K562 (cell line): Measurements from ENCODE around the gene TRABD2B. TPM values are rescaled to one million over a fixed set of nuclear protein-coding genes. Genes with fewer than 3 reads are reported as not detected.

Source experiments
- ATAC-seq: fragments of 200-7000 bp; cut with Tn5 transposase; 3 replicates; pipeline ENCODE4 v1.9.1; 2020; ENCODE audit warnings: moderate library complexity
- BruUV-seq: library from RNA; stranded (reverse); fragments of 400-500 nt; replicated peaks from 2 replicates; lab custom pipeline; 2021; lab: Mats Ljungman, UMichigan
- CTCF ChIA-PET: fragments of 300-600 bp; formaldehyde crosslinking; extraction: SDS; loops from one replicate; lab custom pipeline; 2021; ENCODE audit warnings: low intra/inter-chr PET ratio; lab: Yijun Ruan, JAX
- POLR2A ChIA-PET: fragments of 300-600, 350-650 bp; sonication (Branson Sonifier 250); formaldehyde crosslinking; extraction: SDS; loops from one replicate; lab custom pipeline; 2021; ENCODE audit warnings: antibody characterized with exemption, inconsistent platforms; lab: Yijun Ruan, JAX
- DNase-seq, 4 experiments: peaks; one replicate each; pipeline versions ENCODE4 v3.0.0 to v3.0.0-alpha.2; 2011 to 2018; ENCODE audit warnings: low spot score in 3 of 4, mixed read lengths in 3 of 4; ENCODE audit errors: extremely low read depth in 1 of 4
- FAIRE-seq: peaks from 2 replicates; lab custom pipeline; 2011; peaks lifted over from hg19 to GRCh38; lab: Jason Lieb, UNC
- H2AFZ ChIP-seq: 2 replicates; pipeline ENCODE4 v1.6.0; 2011; ENCODE audit warnings: low read depth, low read length, control low read depth, inconsistent platforms
- H3K27ac ChIP-seq: fragments of 200-600 bp; 3 replicates; pipeline ENCODE4 v1.8.0; 2011; ENCODE audit warnings: low read depth, mild to moderate bottlenecking, control low read depth, inconsistent platforms, low read length, moderate library complexity, mixed read lengths; ENCODE audit errors: extremely low read depth
- H3K27me3 ChIP-seq, 2 experiments: fragments of 300-600 bp in 1 of 2; 2 replicates in 1 of 2; 3 replicates in 1 of 2; pipeline versions ENCODE4 v1.6.0 to v1.8.0; 2011; ENCODE audit warnings: inconsistent platforms in 2 of 2, low read length in 2 of 2, mild to moderate bottlenecking in 1 of 2, mixed read lengths in 1 of 2, moderate library complexity in 1 of 2; ENCODE audit not compliant: control insufficient read depth in 2 of 2, insufficient read depth in 2 of 2
- H3K36me3 ChIP-seq: fragments of 300-600 bp; 3 replicates; pipeline ENCODE4 v1.8.0; 2011; ENCODE audit warnings: mild to moderate bottlenecking, low read length, inconsistent platforms; ENCODE audit not compliant: control insufficient read depth, insufficient read depth
- H3K4me1 ChIP-seq, 2 experiments: fragments of 200-600 bp in 1 of 2; replicated peaks in 1 of 2; 2 replicates in 1 of 2; 3 replicates in 1 of 2; pipeline versions ENCODE4 v1.5.1 to v1.8.0; 2011; ENCODE audit warnings: inconsistent platforms in 2 of 2, low read length in 2 of 2, mild to moderate bottlenecking in 1 of 2, mixed read lengths in 1 of 2, moderate library complexity in 1 of 2; ENCODE audit not compliant: control insufficient read depth in 2 of 2, insufficient read depth in 2 of 2
- H3K4me2 ChIP-seq: 2 replicates; pipeline ENCODE4 v1.6.1; 2011; ENCODE audit warnings: low read length, control low read depth, inconsistent platforms, mixed read lengths; ENCODE audit not compliant: insufficient read depth
- H3K4me3 ChIP-seq: fragments of 200-600 bp; sonication (generic), shearing (Covaris generic); 2 replicates; pipeline ENCODE4 v1.5.1; 2016; ENCODE audit warnings: control low read depth, inconsistent platforms
- H3K79me2 ChIP-seq: fragments of 200-600 bp; 3 replicates; pipeline ENCODE4 v1.8.0; 2011; ENCODE audit warnings: low read length, inconsistent platforms; ENCODE audit not compliant: control insufficient read depth, insufficient read depth
- H3K9ac ChIP-seq, 2 experiments: 2 replicates each; pipeline versions ENCODE4 v1.6.0 to v1.6.1; 2011; ENCODE audit warnings: low read depth in 2 of 2, low read length in 2 of 2, control low read depth in 1 of 2, inconsistent platforms in 1 of 2, mild to moderate bottlenecking in 1 of 2, mixed read lengths in 1 of 2; ENCODE audit not compliant: insufficient read depth in 1 of 2
- H3K9me1 ChIP-seq: one replicate; pipeline ENCODE4 v1.6.0; 2011; ENCODE audit warnings: inconsistent platforms, mild to moderate bottlenecking, low read length, moderate library complexity; ENCODE audit not compliant: control insufficient read depth, insufficient read depth
- H3K9me3 ChIP-seq: replicated peaks from 2 replicates; pipeline ENCODE4 v1.5.1; 2011; ENCODE audit warnings: low read depth, low read length, inconsistent platforms; ENCODE audit not compliant: control insufficient read depth, insufficient read depth
- H4K20me1 ChIP-seq: replicated peaks from 2 replicates; pipeline ENCODE4 v1.6.1; 2011; ENCODE audit warnings: low read length, inconsistent platforms, mixed read lengths; ENCODE audit not compliant: control insufficient read depth, insufficient read depth
- CGGBP1 ChIP-seq: fragments of 250-450 bp; sonication (Bioruptor Pico); IDR thresholded peaks from 2 replicates; pipeline ENCODE4 v1.9.0; 2021; ENCODE audit warnings: mild to moderate bottlenecking
- HNRNPUL1 ChIP-seq: fragments of 200-400 bp; formaldehyde crosslinking; IDR thresholded peaks from 2 replicates; pipeline ENCODE4 v1.6.1; 2017; ENCODE audit warnings: low read length
- JUND ChIP-seq, 2 experiments: IDR thresholded peaks; 2 replicates in 1 of 2; 3 replicates in 1 of 2; pipeline ENCODE4 v1.6.1; 2011; ENCODE audit warnings: borderline replicate concordance in 2 of 2, low read depth in 2 of 2, low read length in 2 of 2, improper control_type of control experiment in 1 of 2, missing biosample characterization in 1 of 2, missing genetic modification characterization in 1 of 2, missing genetic modification reagents in 1 of 2
- LEF1 ChIP-seq: fragments of 450-650 bp; IDR thresholded peaks from 2 replicates; pipeline ENCODE4 v1.6.1; 2016; ENCODE audit warnings: mild to moderate bottlenecking
- TOE1 ChIP-seq, 2 experiments: fragments of 450-650 bp in 1 of 2; sonication (generic) in 1 of 2; formaldehyde crosslinking in 1 of 2; IDR thresholded peaks; 2 replicates each; pipeline versions ENCODE4 v1.7.1 to v1.8.0; 2016 to 2022; ENCODE audit warnings: borderline replicate concordance in 2 of 2, mild to moderate bottlenecking in 2 of 2, antibody characterized with exemption in 1 of 2, inconsistent platforms in 1 of 2, low read depth in 1 of 2, missing genetic modification reagents in 1 of 2, moderate library complexity in 1 of 2
- ZNF217 ChIP-seq: sonication (generic); formaldehyde crosslinking; IDR thresholded peaks from 2 replicates; pipeline ENCODE4 v1.8.0; 2022; ENCODE audit warnings: mild to moderate bottlenecking, missing genetic modification reagents
- ZNF699 ChIP-seq: fragments of 250-450 bp; sonication (Bioruptor Pico); IDR thresholded peaks from 2 replicates; pipeline ENCODE4 v1.8.0; 2021; ENCODE audit warnings: mild to moderate bottlenecking, moderate library complexity; ENCODE audit not compliant: insufficient replicate concordance
- WGBS: fragments of 100-300 bp; shearing (Covaris generic); methylation state at CpG from one replicate; pipeline ENCODE4 v1.1.6; 2016; ENCODE audit warnings: low coverage, mixed read lengths; ENCODE audit not compliant: insufficient coverage; ENCODE audit errors: missing lambda C conversion rate; 5-methylcytosine and 5-hydroxymethylcytosine counted together
- in situ Hi-C: fragments of 300-500 bp; cut with MboI; formaldehyde crosslinking; loops from 4 replicates; pipeline ENCODE4 v1.15.0; 2018; ENCODE audit warnings: inconsistent platforms, mixed read lengths
- intact Hi-C: fragments of 100-400 bp; cut with micrococcal nuclease; formaldehyde crosslinking; loops from 2 replicates; pipeline ENCODE4 v1.14.2; 2022
- polyA plus RNA-seq, 8 experiments: library from polyadenylated mRNA; depleted of rRNA in 4 of 8; stranded (reverse) in 5 of 8; unstranded in 3 of 8; fragments of >200 nt; fragmentation: Nextera tagmentation in 2 of 8; fragmentation: Illumina TruSeq in 1 of 8; extraction: Ambion mirVana in 2 of 8; extraction: Trizol in 1 of 8; gene quantifications; 2 replicates each; pipeline versions ENCODE4 v1.2.1 to v1.2.3, GENCODE V29; 2011 to 2014; ENCODE audit warnings: inconsistent platforms in 1 of 8, missing spikeins in 1 of 8
- total RNA-seq, 7 experiments: library from RNA; depleted of rRNA in 6 of 7; stranded (reverse); fragments of >200 nt in 6 of 7; fragmentation: Illumina TruSeq in 2 of 7; extraction: Trizol in 2 of 7; gene quantifications; 2 replicates each; pipeline versions ENCODE4 v1.2.1 to v1.2.3, GENCODE V29; 2011 to 2021; ENCODE audit warnings: low replicate concordance in 1 of 7

TRABD2B gene
- total and polyA plus RNA-seq, 9 of the 15 experiments (the other 6 are each of a cell fraction or from before 2014, with no cell fraction given) = not detected

GRCh38 chr1:47947531-47947930 is 49.7 kb downstream of the TRABD2B start:
- H4K20me1 ChIP-seq = no peaks in the 10 kb centered on the region
- POLR2A ChIA-PET = interaction anchor here (0.7 kb wide), 1 partner anchor 11 kb away, joined by 3 read pairs; no protein-coding TSS in a partner anchor
- no peak overlapping the region for H3K4me3 ChIP-seq
- no peaks in the 10 kb centered on the region for H3K79me2 ChIP-seq
- BruUV-seq = no TSS peak
- peak; percentile 29 for FAIRE-seq
- H3K9ac ChIP-seq = no peak overlapping the region
- no peaks in the 10 kb centered on the region for H3K9me3 ChIP-seq
- no peaks in the 10 kb centered on the region for H3K9me1 ChIP-seq
- H3K36me3 ChIP-seq = no peaks in the 10 kb centered on the region
- no peak for DNase-seq
- H3K27me3 ChIP-seq = peaks cover 0 to 11% of the 10 kb centered on the region in 2 experiments; a peak in 1 of 5 replicates
- CTCF ChIA-PET = interaction anchor here (1.0 kb wide), 1 partner anchor 254 kb away, joined by 4 read pairs; no protein-coding TSS in a partner anchor
- H3K4me1 ChIP-seq = no peaks in the 10 kb centered on the region
- ATAC-seq = no peak
- H3K27ac ChIP-seq = no peak overlapping the region
- TF ChIP-seq TOE1 (IDR thresholded peaks at IDR 0.05; ENCODE audit: borderline replicate concordance) = no peak
- no peak for TF ChIP-seq TOE1 (CRISPR knock-in tag; IDR thresholded peaks at IDR 0.05; ENCODE audit: borderline replicate concordance, low read depth)
- TF ChIP-seq CGGBP1 (CRISPR knock-in tag) = no peak
- no peak for TF ChIP-seq ZNF699
- no peak for TF ChIP-seq LEF1
- no peak for TF ChIP-seq ZNF217 (CRISPR knock-in tag)
- TF ChIP-seq HNRNPUL1 = no peak
- no peak for TF ChIP-seq JUND (IDR thresholded peaks at IDR 0.05; ENCODE audit: borderline replicate concordance, low read depth, low read length)
- no peak for TF ChIP-seq JUND (tag; IDR thresholded peaks at IDR 0.05; ENCODE audit: borderline replicate concordance, low read depth, low read length)
- TF ChIP-seq, all 486 proteins: peak for 0
- in situ Hi-C loops (no loop called here), intact Hi-C loops (loop anchor here (5.0 kb wide), 1 partner anchor 115 kb away; no protein-coding TSS in a partner anchor)
- Histone ChIP-seq H3K4me2 (no peak overlapping the region), H2AFZ (no peak overlapping the region)
- under 1% methylated on average over 6 of the region's 6 CpGs for WGBS
